ENCODE measurements around the gene TSHZ2. TPM values are rescaled to one million over a fixed set of nuclear protein-coding genes. Genes with fewer than 3 reads are reported as not detected.

Gene TSHZ2
- total RNA-seq, 2 donors from 2014 or later, result 3.3 to 6.2 TPM

GRCh38 chr20:53403029-53403428 lies 430.9 kb downstream of the TSHZ2 start:
- H3K36me3 ChIP-seq, result no peaks in the 10 kb centered on the region
- no peaks in the 10 kb centered on the region for H3K27me3 ChIP-seq
- DNase-seq (ENCODE audit: low spot score), result no peak
- no peak for TF ChIP-seq CTCF (IDR thresholded peaks at IDR 0.05)
- no peak overlapping the region for H3K27ac ChIP-seq
- no peak overlapping the region for H3K4me3 ChIP-seq
- peaks cover 0 to 3% of the 10 kb centered on the region in 2 donors for H3K4me1 ChIP-seq
- peaks cover 0 to 11% of the 10 kb centered on the region in 2 donors for H3K9me3 ChIP-seq

GRCh38 chr20:53405139-53405538 lies 433.0 kb downstream of the TSHZ2 start:
- Histone ChIP-seq H3K4me3 (no peak overlapping the region), H3K4me1 (peaks cover 0 to 12% of the 10 kb centered on the region in 2 donors), H3K9me3 (peaks cover 0 to 10% of the 10 kb centered on the region in 2 donors), H3K36me3 (no peaks in the 10 kb centered on the region), H3K27me3 (no peaks in the 10 kb centered on the region), H3K27ac (no peak overlapping the region)
- TF ChIP-seq CTCF (IDR thresholded peaks at IDR 0.05), result no peak
- no peak for DNase-seq (ENCODE audit: low spot score)

- H3K4me3 ChIP-seq, result no peak overlapping the region
- H3K9me3 ChIP-seq, result no peaks in the 10 kb centered on the region
- DNase-seq (ENCODE audit: low spot score), result no peak
- H3K36me3 ChIP-seq, result no peaks in the 10 kb centered on the region
- no peaks in the 10 kb centered on the region for H3K27me3 ChIP-seq
- no peak overlapping the region for H3K27ac ChIP-seq
- peaks cover 0 to 12% of the 10 kb centered on the region in 2 donors for H3K4me1 ChIP-seq
- no peak for TF ChIP-seq CTCF (IDR thresholded peaks at IDR 0.05)
Observed at GRCh38 chr20:53406580-53406979, 434.4 kb downstream of the TSHZ2 start.

- TF ChIP-seq CTCF (IDR thresholded peaks at IDR 0.05), result no peak
- no peaks in the 10 kb centered on the region for H3K27me3 ChIP-seq
- H3K27ac ChIP-seq, result peak overlapping the region in 1 of 2 donors; percentile 13
- H3K4me3 ChIP-seq, result no peak overlapping the region
- no peaks in the 10 kb centered on the region for H3K36me3 ChIP-seq
- H3K4me1 ChIP-seq, result peaks cover 0 to 12% of the 10 kb centered on the region in 2 donors
- H3K9me3 ChIP-seq, result no peaks in the 10 kb centered on the region
- no peak for DNase-seq (ENCODE audit: low spot score)
Observed at GRCh38 chr20:53408691-53409446, 436.7 kb downstream of the TSHZ2 start.

GRCh38 chr20:53409447-53409717 lies 437.2 kb downstream of the TSHZ2 start:
- H3K9me3 ChIP-seq, result no peaks in the 10 kb centered on the region
- no peak overlapping the region for H3K4me3 ChIP-seq
- no peaks in the 10 kb centered on the region for H3K27me3 ChIP-seq
- H3K27ac ChIP-seq, result no peak overlapping the region
- DNase-seq (ENCODE audit: low spot score), result no peak
- H3K4me1 ChIP-seq, result peaks cover 0 to 12% of the 10 kb centered on the region in 2 donors
- H3K36me3 ChIP-seq, result no peaks in the 10 kb centered on the region
- no peak for TF ChIP-seq CTCF (IDR thresholded peaks at IDR 0.05)

- Histone ChIP-seq H3K27ac (no peak overlapping the region), H3K4me3 (no peak overlapping the region), H3K9me3 (no peaks in the 10 kb centered on the region), H3K36me3 (no peaks in the 10 kb centered on the region), H3K4me1 (peaks cover 0 to 12% of the 10 kb centered on the region in 2 donors), H3K27me3 (no peaks in the 10 kb centered on the region)
- DNase-seq (ENCODE audit: low spot score), result no peak
- TF ChIP-seq CTCF (IDR thresholded peaks at IDR 0.05), result no peak
Observed at GRCh38 chr20:53411129-53411528, 439.0 kb downstream of the TSHZ2 start.
